Stomach (tissue), 9 donors: Measurements from ENCODE around the gene RDH14. TPM values are rescaled to one million over a fixed set of nuclear protein-coding genes. Genes with fewer than 3 reads are reported as not detected.

Experiments
- DNase-seq, 2 donors: peaks; one replicate each; pipeline versions ENCODE4 v3.0.0 to v3.0.0-alpha.2; 2013 to 2019
- H3K27ac ChIP-seq, 5 donors: fragments of 200-600 bp in 4 of 5; sonication (generic) in 4 of 5; one replicate each; pipeline ENCODE4 v1.5.1; 2013 to 2019; ENCODE audit warnings: mild to moderate bottlenecking in 1 of 5, moderate library complexity in 1 of 5
- H3K27me3 ChIP-seq, 3 donors: fragments of 200-600 bp; sonication (generic); one replicate each; pipeline ENCODE4 v1.5.1; 2017 to 2019; ENCODE audit warnings: mixed run types in 1 of 3
- H3K36me3 ChIP-seq, 4 donors: fragments of 200-600 bp; sonication (generic); 1 replicate in 3 of 4; 2 replicates in 1 of 4; pipeline ENCODE4 v1.5.1; 2016 to 2019
- H3K4me1 ChIP-seq, 4 donors: fragments of 200-600 bp; sonication (generic); one replicate each; pipeline ENCODE4 v1.5.1; 2016 to 2019
- H3K4me3 ChIP-seq, 4 donors: fragments of 200-600 bp; sonication (generic) in 3 of 4; one replicate each; pipeline ENCODE4 v1.5.1; 2016 to 2019; ENCODE audit warnings: mild to moderate bottlenecking in 1 of 4
- H3K9me3 ChIP-seq, 4 donors: fragments of 200-600 bp; sonication (generic); one replicate each; pipeline ENCODE4 v1.5.1; 2016 to 2019
- CTCF ChIP-seq, 7 experiments: fragments of 450-650 bp in 4 of 7; fragments of 200-600 bp in 3 of 7; sonication (generic) in 3 of 7; IDR thresholded peaks; one replicate each; pipeline ENCODE4 v1.5.1; 2016 to 2019; ENCODE audit warnings: antibody characterized with exemption in 7 of 7, control low read depth in 2 of 7, mild to moderate bottlenecking in 1 of 7
- EP300 ChIP-seq: sonication (generic); formaldehyde crosslinking; IDR thresholded peaks from one replicate; pipeline ENCODE4 v1.6.1; 2017; ENCODE audit warnings: antibody characterized with exemption
- POLR2A ChIP-seq, 4 donors: fragments of 450-650 bp; IDR thresholded peaks; one replicate each; pipeline ENCODE4 v1.6.1; 2016; ENCODE audit warnings: antibody characterized with exemption in 4 of 4, control low read depth in 2 of 4, mild to moderate bottlenecking in 1 of 4, moderate library complexity in 1 of 4
- POLR2AphosphoS5 ChIP-seq, 3 donors: sonication (generic); formaldehyde crosslinking; IDR thresholded peaks; one replicate each; pipeline ENCODE4 v1.6.1; 2016; ENCODE audit warnings: antibody characterized with exemption in 3 of 3
- WGBS, 5 donors: extraction: QIAGEN DNeasy Blood & Tissue Kit in 3 of 5; methylation state at CpG; one replicate each; pipeline versions ENCODE4 v1.1.5 to v1.1.7; 2013 to 2018; 5-methylcytosine and 5-hydroxymethylcytosine counted together
- intact Hi-C: fragments of 100-400 bp; cut with DNase I; formaldehyde crosslinking; loops from one replicate; pipeline ENCODE4 v1.15.1; 2023; ENCODE audit warnings: low total_unique reads
- polyA plus RNA-seq, 3 donors: library from polyadenylated mRNA; stranded (reverse); fragments of 200-250 nt; gene quantifications; one replicate each; pipeline ENCODE4 v1.2.3, GENCODE V29; 2013
- total RNA-seq, 5 donors: library from RNA; depleted of rRNA; stranded (reverse); fragments of >200 nt; gene quantifications; one replicate each; pipeline versions ENCODE4 v1.1.0 to v1.2.3, GENCODE V29; 2014 to 2016
- donor health status: healthy with polysubstance abuse.
- donor health status: Bipolar disorder and iron deficiency.
- donor health status: healthy.

Gene RDH14
- total and polyA plus RNA-seq, 8 donors = 13.3 to 66.1 (median 34.9) TPM; not detected in 1

DNA sequence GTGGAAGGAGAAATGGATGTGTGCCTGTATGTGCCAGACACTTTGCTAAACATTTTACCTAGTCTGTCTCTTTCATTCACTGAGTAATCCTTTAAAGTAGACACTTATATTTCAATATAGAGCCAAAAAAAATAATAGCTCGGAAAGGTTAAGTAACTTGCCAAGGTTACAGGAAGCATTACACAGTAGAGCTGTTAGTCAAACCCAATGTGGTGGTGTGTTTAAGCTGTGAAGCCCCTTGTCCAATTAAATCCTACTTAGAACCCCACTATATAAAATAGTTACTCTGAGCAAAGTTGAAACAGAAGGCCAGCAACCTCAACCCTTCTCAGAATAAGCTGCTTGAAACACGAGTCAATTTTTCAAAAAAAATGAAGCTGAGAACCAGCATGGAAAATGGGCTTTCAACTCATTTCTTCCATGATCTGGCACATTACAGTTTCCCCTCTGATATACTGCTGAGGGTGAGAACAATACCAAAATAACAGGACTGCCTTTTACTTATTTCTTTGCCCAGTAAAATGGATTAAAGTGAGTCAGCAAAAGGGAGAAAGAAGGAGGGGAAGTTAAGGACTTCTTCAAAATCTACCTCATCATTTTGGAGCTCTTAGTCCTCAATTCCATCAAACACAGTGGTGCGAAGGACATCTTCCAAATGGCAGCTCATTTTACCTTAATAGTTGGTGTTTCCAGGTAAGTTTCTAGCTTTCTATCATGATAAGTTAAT, 7.9 kb downstream of the RDH14 start:
- 52 to 71% (median 64%) methylated on average over 3 of the region's 3 CpGs for WGBS, 5 donors
- TF ChIP-seq POLR2AphosphoS5 (IDR thresholded peaks at IDR 0.05) (no peak), POLR2A (IDR thresholded peaks at IDR 0.05) (no peak), EP300 (no peak)
- Histone ChIP-seq H3K4me1 (peaks cover 14 to 86% (median 46%) of the 10 kb centered on the region in 4 donors), H3K4me3 (no peak overlapping the region), H3K27ac (peak overlapping the region in 4 of 5 donors; percentile 42 to 77 (median 64)), H3K36me3 (peaks cover 3 to 20% (median 19%) of the 10 kb centered on the region in 4 donors), H3K9me3 (no peaks in the 10 kb centered on the region), H3K27me3 (no peaks in the 10 kb centered on the region)
- intact Hi-C loops = no loop called here
- DNase-seq = no peak

DNA sequence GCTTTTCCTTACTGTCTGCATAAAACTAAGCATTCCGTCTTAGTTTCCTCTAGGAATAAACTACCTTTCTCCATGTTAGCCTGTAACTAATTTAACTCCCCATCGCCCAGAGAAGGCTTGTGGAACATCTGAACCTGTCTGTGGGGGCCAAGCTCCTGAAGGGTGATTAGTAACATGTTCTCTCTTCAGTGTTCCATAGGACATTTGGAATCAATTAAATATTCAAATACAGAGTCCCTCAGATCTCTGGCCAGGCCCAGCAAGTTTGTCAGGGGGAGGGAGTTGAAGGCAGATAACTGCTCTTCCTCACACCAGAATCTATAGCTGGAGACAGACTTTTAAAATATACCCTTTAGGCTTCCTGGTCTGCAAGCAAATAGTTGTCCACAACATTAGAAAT, 8.8 kb downstream of the RDH14 start:
- Histone ChIP-seq H3K36me3 (peaks cover 3 to 20% (median 19%) of the 10 kb centered on the region in 4 donors), H3K27me3 (no peaks in the 10 kb centered on the region), H3K4me3 (no peak overlapping the region), H3K9me3 (no peaks in the 10 kb centered on the region), H3K27ac (peak overlapping the region; percentile 42 to 78 (median 75)), H3K4me1 (peaks cover 18 to 88% (median 44%) of the 10 kb centered on the region in 4 donors)
- TF ChIP-seq CTCF (IDR thresholded peaks at IDR 0.05) (no peak), POLR2A (IDR thresholded peaks at IDR 0.05) (no peak), POLR2AphosphoS5 (IDR thresholded peaks at IDR 0.05) (no peak), EP300 (no peak)
- WGBS, 5 donors = 43 to 67% (median 45%) methylated on average over 2 of the region's 2 CpGs
- intact Hi-C loops = no loop called here
- no peak for DNase-seq

DNA sequence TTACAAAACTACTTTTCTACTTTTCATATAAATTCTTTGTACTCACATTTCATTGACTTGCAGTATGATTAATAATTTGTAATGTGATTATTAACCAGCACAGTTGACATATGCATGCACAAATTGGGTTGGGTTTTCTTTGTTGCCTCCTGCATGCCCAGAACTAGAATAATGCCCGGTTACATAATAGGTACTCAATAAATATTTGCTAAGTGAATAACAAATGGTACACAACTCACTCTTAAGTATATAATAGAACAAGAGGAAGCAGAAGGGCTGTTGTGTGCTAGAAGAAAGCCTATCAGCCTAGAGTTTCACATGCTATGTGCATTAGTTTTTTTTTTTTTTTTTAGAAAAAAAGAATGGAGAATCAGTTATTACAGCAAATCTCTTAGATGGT, 9.3 kb downstream of the RDH14 start:
- Histone ChIP-seq H3K36me3 (peaks cover 3 to 20% (median 19%) of the 10 kb centered on the region in 4 donors), H3K4me1 (peaks cover 18 to 88% (median 45%) of the 10 kb centered on the region in 4 donors), H3K9me3 (no peaks in the 10 kb centered on the region), H3K27ac (peak overlapping the region in 4 of 5 donors; percentile 42 to 77 (median 64)), H3K27me3 (no peaks in the 10 kb centered on the region), H3K4me3 (no peak overlapping the region)
- 25 to 55% (median 42%) methylated on average over 1 of the region's 1 CpG for WGBS, 5 donors
- no peak for TF ChIP-seq EP300
- TF ChIP-seq POLR2AphosphoS5 (IDR thresholded peaks at IDR 0.05) = peak in 2 of 3 donors; percentile 12 to 39
- intact Hi-C loops = no loop called here
- peak in 1 of 2 donors; percentile 31 for DNase-seq

GRCh38 chr2:18550433-18550832, 10.0 kb downstream of the RDH14 start:
- peak overlapping the region in 4 of 5 donors; percentile 11 to 75 (median 49) for H3K27ac ChIP-seq
- intact Hi-C loops = no loop called here
- no peak for DNase-seq
- peaks cover 18 to 88% (median 47%) of the 10 kb centered on the region in 4 donors for H3K4me1 ChIP-seq
- WGBS, 5 donors = 37 to 66% (median 43%) methylated on average over 2 of the region's 2 CpGs
- TF ChIP-seq POLR2AphosphoS5 (IDR thresholded peaks at IDR 0.05) (no peak), CTCF (IDR thresholded peaks at IDR 0.05) (no peak), EP300 (no peak), POLR2A (IDR thresholded peaks at IDR 0.05) (no peak)
- H3K9me3 ChIP-seq = no peaks in the 10 kb centered on the region
- peaks cover 2 to 17% (median 16%) of the 10 kb centered on the region in 4 donors for H3K36me3 ChIP-seq
- no peaks in the 10 kb centered on the region for H3K27me3 ChIP-seq
- no peak overlapping the region for H3K4me3 ChIP-seq

DNA sequence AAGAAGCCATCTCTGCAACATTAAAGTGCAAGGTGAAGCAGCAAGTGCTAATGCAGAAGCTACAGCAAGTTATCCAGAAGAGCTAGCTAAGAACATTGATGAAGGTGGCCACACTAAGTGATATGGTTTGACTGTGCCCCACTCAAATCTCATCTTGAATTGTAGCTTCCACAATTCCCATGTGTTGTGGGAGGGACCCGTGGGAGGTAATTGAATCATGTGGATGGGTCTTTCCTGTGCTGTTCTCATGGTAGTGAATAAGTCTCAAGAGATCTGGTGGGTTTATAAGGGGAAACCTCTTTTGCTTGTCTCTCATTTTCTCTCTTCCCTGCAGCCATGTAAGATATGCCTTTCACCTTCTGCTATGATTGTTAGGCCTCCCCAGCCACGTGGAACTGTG, 11.4 kb downstream of the RDH14 start:
- Histone ChIP-seq H3K4me3 (no peak overlapping the region), H3K27me3 (no peaks in the 10 kb centered on the region), H3K27ac (peak overlapping the region in 4 of 5 donors; percentile 40 to 75 (median 64)), H3K4me1 (peaks cover 18 to 81% (median 47%) of the 10 kb centered on the region in 4 donors), H3K9me3 (no peaks in the 10 kb centered on the region), H3K36me3 (peaks cover 0 to 3% (median 3%) of the 10 kb centered on the region in 4 donors)
- intact Hi-C loops = no loop called here
- 72 to 83% (median 76%) methylated on average over 2 of the region's 2 CpGs for WGBS, 5 donors
- TF ChIP-seq EP300 = no peak
- no peak for TF ChIP-seq POLR2AphosphoS5 (IDR thresholded peaks at IDR 0.05)
- TF ChIP-seq CTCF (IDR thresholded peaks at IDR 0.05) = no peak
- no peak for TF ChIP-seq POLR2A (IDR thresholded peaks at IDR 0.05)
- DNase-seq = no peak
